Upper lobe of left lung (tissue), 4 donors: Measurements from ENCODE around the gene ADAMTS16.

Experiments
- POLR2A ChIP-seq, 4 donors: fragments of 450-650 bp; IDR thresholded peaks; one replicate each; pipeline ENCODE4 v1.5.1; 2016 to 2017; ENCODE audit warnings: antibody characterized with exemption in 4 of 4, mild to moderate bottlenecking in 2 of 4
- TF ChIP-seq, protein P1 (sequence below), 6 experiments: fragments of 450-650 bp in 4 of 6; fragments of 200-600 bp in 2 of 6; sonication (generic) in 2 of 6; IDR thresholded peaks; one replicate each; pipeline ENCODE4 v1.5.1; 2016 to 2019; ENCODE audit warnings: antibody characterized with exemption in 6 of 6

DNA sequence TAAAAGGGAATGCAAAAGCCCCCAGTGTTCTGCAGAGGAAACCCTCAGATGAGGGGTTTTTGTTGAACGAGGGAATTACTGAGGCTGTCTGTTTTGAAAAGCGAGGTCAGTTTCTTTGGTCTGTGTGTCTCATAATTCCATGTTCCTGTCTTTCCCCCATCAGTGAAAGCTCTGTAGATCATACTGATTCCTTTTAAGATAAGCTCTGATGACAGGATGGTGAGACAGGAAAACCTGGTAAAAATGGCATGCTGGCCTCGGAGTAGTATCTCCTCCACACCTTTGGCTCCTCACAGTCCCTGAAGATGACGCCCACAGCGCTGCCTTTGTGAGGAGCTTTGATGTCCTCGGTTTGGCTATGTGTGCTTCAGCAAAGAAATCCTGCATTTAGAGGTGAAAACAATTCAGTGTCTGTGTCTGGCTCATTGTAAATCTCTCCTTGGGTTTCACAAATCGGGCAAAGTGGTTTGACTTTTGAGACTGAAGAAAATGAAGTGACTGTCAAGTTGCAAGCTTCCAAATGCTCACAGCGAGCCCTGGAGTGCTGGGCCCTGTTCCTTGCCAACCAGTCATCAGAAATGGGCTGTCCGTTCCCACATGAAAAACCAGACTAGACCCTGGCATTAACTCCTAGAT lies 157.4 kb downstream of the ADAMTS16 start:
- TF ChIP-seq, protein P1, sequence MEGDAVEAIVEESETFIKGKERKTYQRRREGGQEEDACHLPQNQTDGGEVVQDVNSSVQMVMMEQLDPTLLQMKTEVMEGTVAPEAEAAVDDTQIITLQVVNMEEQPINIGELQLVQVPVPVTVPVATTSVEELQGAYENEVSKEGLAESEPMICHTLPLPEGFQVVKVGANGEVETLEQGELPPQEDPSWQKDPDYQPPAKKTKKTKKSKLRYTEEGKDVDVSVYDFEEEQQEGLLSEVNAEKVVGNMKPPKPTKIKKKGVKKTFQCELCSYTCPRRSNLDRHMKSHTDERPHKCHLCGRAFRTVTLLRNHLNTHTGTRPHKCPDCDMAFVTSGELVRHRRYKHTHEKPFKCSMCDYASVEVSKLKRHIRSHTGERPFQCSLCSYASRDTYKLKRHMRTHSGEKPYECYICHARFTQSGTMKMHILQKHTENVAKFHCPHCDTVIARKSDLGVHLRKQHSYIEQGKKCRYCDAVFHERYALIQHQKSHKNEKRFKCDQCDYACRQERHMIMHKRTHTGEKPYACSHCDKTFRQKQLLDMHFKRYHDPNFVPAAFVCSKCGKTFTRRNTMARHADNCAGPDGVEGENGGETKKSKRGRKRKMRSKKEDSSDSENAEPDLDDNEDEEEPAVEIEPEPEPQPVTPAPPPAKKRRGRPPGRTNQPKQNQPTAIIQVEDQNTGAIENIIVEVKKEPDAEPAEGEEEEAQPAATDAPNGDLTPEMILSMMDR (IDR thresholded peaks at IDR 0.05): no peak
- TF ChIP-seq POLR2A (IDR thresholded peaks at IDR 0.05): no peak
